Panc1 (cell line): ENCODE measurements around the gene FTO. TPM values are rescaled to one million over a fixed set of nuclear protein-coding genes. Genes with fewer than 3 reads are reported as not detected.

Source experiments
- ATAC-seq: fragments of 200-7000 bp; cut with Tn5 transposase; 2 replicates; pipeline ENCODE4 v1.9.1; 2020; ENCODE audit warnings: mild to moderate bottlenecking, moderate library complexity
- BruUV-seq: library from RNA; stranded (reverse); fragments of 400-500 nt; replicated peaks from 2 replicates; lab custom pipeline; 2021; lab: Mats Ljungman, UMichigan
- CTCF ChIA-PET: fragments of 300-600 bp; sonication (Branson Sonifier 250); formaldehyde crosslinking; loops from one replicate; lab custom pipeline; 2022; ENCODE audit warnings: antibody characterized with exemption; lab: Charles Lee
- POLR2A ChIA-PET: fragments of 300-600 bp; sonication (Branson Sonifier 250); formaldehyde crosslinking; loops from one replicate; lab custom pipeline; 2022; ENCODE audit warnings: antibody characterized with exemption; lab: Charles Lee
- DNase-seq: peaks from one replicate; pipeline ENCODE4 v3.0.0-alpha.2; 2010; ENCODE audit warnings: low read depth, low spot score
- H3K27ac ChIP-seq: 2 replicates; pipeline ENCODE4 v1.5.1; 2011; ENCODE audit warnings: mild to moderate bottlenecking, low read length, inconsistent platforms
- H3K27me3 ChIP-seq: fragments of 200-500 bp; sonication (Bioruptor generic); 2 replicates; pipeline ENCODE4 v1.6.0; 2014; ENCODE audit warnings: low read length, inconsistent platforms; ENCODE audit not compliant: control insufficient read depth, insufficient read depth
- H3K36me3 ChIP-seq: fragments of 200-500 bp; sonication (Bioruptor generic); 2 replicates; pipeline ENCODE4 v1.5.1; 2014; ENCODE audit warnings: inconsistent platforms, mild to moderate bottlenecking, low read length, moderate library complexity; ENCODE audit not compliant: control insufficient read depth, insufficient read depth
- H3K4me1 ChIP-seq: 2 replicates; pipeline ENCODE4 v1.5.1; 2011; ENCODE audit warnings: inconsistent platforms, mild to moderate bottlenecking, low read length, moderate library complexity; ENCODE audit not compliant: control insufficient read depth, insufficient read depth
- H3K4me3 ChIP-seq, 2 experiments: 2 replicates each; pipeline ENCODE4 v1.5.1; 2011 to 2012; ENCODE audit warnings: low read depth in 2 of 2, low read length in 2 of 2, mild to moderate bottlenecking in 2 of 2, inconsistent platforms in 1 of 2, moderate library complexity in 1 of 2
- H3K9me3 ChIP-seq: fragments of 200-500 bp; sonication (Bioruptor generic); 2 replicates; pipeline ENCODE4 v1.5.1; 2014; ENCODE audit warnings: low read depth, mild to moderate bottlenecking, inconsistent platforms, low read length, moderate library complexity; ENCODE audit not compliant: control insufficient read depth, insufficient read depth
- POLR2AphosphoS5 ChIP-seq: IDR thresholded peaks from 2 replicates; pipeline ENCODE4 v1.6.1; 2012; ENCODE audit warnings: mild to moderate bottlenecking, low read depth, low read length, moderate library complexity
- SIN3A ChIP-seq: IDR thresholded peaks from 2 replicates; pipeline ENCODE4 v1.6.1; 2012; ENCODE audit warnings: low read depth, mild to moderate bottlenecking, low read length, moderate library complexity, borderline replicate concordance; ENCODE audit not compliant: insufficient read depth
- TCF7L2 ChIP-seq: IDR thresholded peaks from 2 replicates; pipeline ENCODE4 v1.6.1; 2011; ENCODE audit warnings: mild to moderate bottlenecking, low read depth, low read length, inconsistent platforms
- in situ Hi-C: cut with HindIII; loops from 2 replicates; pipeline ENCODE4 v1.10.0; 2016; ENCODE audit warnings: low sequenced_read_pairs, low pct_unique_long_range_greater_than_20kb
- intact Hi-C: fragments of 100-400 bp; cut with micrococcal nuclease; formaldehyde crosslinking; loops from one replicate; pipeline ENCODE4 v1.10.0; 2022; ENCODE audit not compliant: unreplicated experiment
- total RNA-seq: library from RNA; stranded (reverse); gene quantifications from one replicate; pipeline ENCODE4 v1.2.1, GENCODE V29; 2021; ENCODE audit not compliant: unreplicated experiment
- TF ChIP-seq, protein P1 (sequence below): fragments of 450-650 bp; IDR thresholded peaks from 2 replicates; pipeline ENCODE4 v1.5.1; 2017; ENCODE audit warnings: mild to moderate bottlenecking
- TF ChIP-seq, protein P2 (sequence below), 2 experiments: IDR thresholded peaks; 2 replicates each; pipeline ENCODE4 v1.6.1; 2011 to 2012; ENCODE audit warnings: low read depth in 2 of 2, control low read depth in 1 of 2, low read length in 1 of 2, mild to moderate bottlenecking in 1 of 2, moderate library complexity in 1 of 2; ENCODE audit not compliant: insufficient read depth in 1 of 2

The FTO gene
- total RNA-seq, 1 experiment from 2014 or later = 38.2 TPM

DNA sequence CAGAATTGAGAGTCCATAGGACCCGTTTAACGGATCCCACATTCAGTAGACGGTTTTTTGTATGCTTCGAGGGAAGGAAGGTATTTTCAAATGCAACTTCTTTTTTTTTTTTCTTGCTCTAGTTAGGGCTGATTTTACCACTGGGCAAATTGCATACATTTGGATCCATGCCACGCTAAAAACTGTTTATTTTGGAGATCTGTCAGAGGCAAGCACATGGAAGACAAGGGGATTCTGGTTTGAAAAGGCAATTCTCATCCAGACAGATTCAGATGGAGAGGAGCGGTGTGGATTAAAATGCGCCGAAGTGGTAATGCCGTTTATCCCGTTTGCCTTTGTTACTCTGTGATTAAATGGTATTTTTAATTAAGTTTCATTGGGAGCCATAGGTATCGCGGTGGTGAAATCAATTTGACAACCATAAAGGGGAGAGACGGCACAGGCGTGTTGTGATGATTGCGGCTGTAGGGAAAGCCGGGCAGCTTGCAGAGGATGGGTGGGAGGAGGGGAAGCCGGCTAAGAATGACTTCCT is 412.2 kb downstream of the FTO start:
- in situ Hi-C loops = no loop called here
- no TSS peak for BruUV-seq

DNA sequence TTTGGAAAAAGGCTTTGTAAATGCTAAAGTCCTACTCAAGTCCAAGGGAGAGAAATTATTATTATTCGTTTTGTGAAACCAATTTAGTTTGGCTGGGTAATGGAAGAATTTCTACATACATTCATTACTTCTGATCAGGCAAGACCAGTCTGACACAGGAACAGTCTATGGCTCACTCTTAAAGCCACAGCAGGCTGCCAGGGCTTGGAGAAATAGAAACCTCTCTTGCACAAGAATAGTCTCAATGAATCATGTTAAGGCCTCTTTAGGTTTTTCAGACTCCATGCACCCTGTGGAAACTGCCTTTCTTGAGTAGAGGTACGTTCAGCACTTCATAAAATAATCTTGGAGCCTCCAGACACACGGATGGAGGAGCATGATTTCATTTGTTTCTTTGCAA is 414.9 kb downstream of the FTO start:
- no TSS peak for BruUV-seq

More for the DNA sequence above, 412.2 kb downstream of the FTO start:
- Histone ChIP-seq H3K36me3 (no peaks in the 10 kb centered on the region), H3K4me3 (no peak overlapping the region), H3K27ac (no peak overlapping the region), H3K4me1 (no peaks in the 10 kb centered on the region), H3K9me3 (no peaks in the 10 kb centered on the region), H3K27me3 (no peaks in the 10 kb centered on the region)
- ChIA-PET POLR2A (no interaction called here), CTCF (no interaction called here)
- DNase-seq = no peak
- intact Hi-C loops = no loop called here
- TF ChIP-seq SIN3A = no peak
- TF ChIP-seq, protein P1, sequence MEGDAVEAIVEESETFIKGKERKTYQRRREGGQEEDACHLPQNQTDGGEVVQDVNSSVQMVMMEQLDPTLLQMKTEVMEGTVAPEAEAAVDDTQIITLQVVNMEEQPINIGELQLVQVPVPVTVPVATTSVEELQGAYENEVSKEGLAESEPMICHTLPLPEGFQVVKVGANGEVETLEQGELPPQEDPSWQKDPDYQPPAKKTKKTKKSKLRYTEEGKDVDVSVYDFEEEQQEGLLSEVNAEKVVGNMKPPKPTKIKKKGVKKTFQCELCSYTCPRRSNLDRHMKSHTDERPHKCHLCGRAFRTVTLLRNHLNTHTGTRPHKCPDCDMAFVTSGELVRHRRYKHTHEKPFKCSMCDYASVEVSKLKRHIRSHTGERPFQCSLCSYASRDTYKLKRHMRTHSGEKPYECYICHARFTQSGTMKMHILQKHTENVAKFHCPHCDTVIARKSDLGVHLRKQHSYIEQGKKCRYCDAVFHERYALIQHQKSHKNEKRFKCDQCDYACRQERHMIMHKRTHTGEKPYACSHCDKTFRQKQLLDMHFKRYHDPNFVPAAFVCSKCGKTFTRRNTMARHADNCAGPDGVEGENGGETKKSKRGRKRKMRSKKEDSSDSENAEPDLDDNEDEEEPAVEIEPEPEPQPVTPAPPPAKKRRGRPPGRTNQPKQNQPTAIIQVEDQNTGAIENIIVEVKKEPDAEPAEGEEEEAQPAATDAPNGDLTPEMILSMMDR = no peak
- ATAC-seq = no peak

More for the DNA sequence above, 414.9 kb downstream of the FTO start:
- no peak for TF ChIP-seq POLR2AphosphoS5
- no peak for TF ChIP-seq SIN3A
- TF ChIP-seq, protein P2, sequence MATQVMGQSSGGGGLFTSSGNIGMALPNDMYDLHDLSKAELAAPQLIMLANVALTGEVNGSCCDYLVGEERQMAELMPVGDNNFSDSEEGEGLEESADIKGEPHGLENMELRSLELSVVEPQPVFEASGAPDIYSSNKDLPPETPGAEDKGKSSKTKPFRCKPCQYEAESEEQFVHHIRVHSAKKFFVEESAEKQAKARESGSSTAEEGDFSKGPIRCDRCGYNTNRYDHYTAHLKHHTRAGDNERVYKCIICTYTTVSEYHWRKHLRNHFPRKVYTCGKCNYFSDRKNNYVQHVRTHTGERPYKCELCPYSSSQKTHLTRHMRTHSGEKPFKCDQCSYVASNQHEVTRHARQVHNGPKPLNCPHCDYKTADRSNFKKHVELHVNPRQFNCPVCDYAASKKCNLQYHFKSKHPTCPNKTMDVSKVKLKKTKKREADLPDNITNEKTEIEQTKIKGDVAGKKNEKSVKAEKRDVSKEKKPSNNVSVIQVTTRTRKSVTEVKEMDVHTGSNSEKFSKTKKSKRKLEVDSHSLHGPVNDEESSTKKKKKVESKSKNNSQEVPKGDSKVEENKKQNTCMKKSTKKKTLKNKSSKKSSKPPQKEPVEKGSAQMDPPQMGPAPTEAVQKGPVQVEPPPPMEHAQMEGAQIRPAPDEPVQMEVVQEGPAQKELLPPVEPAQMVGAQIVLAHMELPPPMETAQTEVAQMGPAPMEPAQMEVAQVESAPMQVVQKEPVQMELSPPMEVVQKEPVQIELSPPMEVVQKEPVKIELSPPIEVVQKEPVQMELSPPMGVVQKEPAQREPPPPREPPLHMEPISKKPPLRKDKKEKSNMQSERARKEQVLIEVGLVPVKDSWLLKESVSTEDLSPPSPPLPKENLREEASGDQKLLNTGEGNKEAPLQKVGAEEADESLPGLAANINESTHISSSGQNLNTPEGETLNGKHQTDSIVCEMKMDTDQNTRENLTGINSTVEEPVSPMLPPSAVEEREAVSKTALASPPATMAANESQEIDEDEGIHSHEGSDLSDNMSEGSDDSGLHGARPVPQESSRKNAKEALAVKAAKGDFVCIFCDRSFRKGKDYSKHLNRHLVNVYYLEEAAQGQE (IDR thresholded peaks at IDR 0.05; ENCODE audit: insufficient read depth in 1 of 2, low read depth in 2 of 2, low read length in 1 of 2) = no peak
- TF ChIP-seq TCF7L2 = no peak
- TF ChIP-seq, protein P1 = no peak
- CTCF ChIA-PET = no interaction called here
- Histone ChIP-seq H3K27ac (no peak overlapping the region), H3K4me1 (no peaks in the 10 kb centered on the region), H3K36me3 (no peaks in the 10 kb centered on the region), H3K4me3 (no peak overlapping the region), H3K27me3 (no peaks in the 10 kb centered on the region), H3K9me3 (no peaks in the 10 kb centered on the region)
- POLR2A ChIA-PET = no interaction called here
- ATAC-seq (no peak), DNase-seq (no peak)
- intact Hi-C loops (no loop called here), in situ Hi-C loops (no loop called here)
